ENCODE results near the gene OSCP1. TPM values are rescaled to one million over a fixed set of nuclear protein-coding genes. Genes with fewer than 3 reads are reported as not detected.
A peak's percentile ranks its signal among the peaks of the same experiment; 100 is the strongest.

The OSCP1 gene
- total and polyA plus RNA-seq, 12 donors: 2.1 to 9.6 (median 7.7) TPM

- Histone ChIP-seq H3K4me3 (no peak overlapping the region), H3K9me3 (no peaks in the 10 kb centered on the region), H3K27me3 (no peaks in the 10 kb centered on the region), H3K4me1 (peaks cover 8 to 86% (median 81%) of the 10 kb centered on the region in 9 donors), H3K36me3 (peaks cover 0 to 12% (median 0%) of the 10 kb centered on the region in 9 donors), H3K27ac (peak overlapping the region in 7 of 10 donors; percentile 7 to 40 (median 27))
- ATAC-seq: no peak
- TF ChIP-seq CTCF (IDR thresholded peaks at IDR 0.05): no peak
- intact Hi-C loops (cut with DNase I): loop anchor here in 2 of 10 donors (10.0 kb wide), 2 partner anchors 158 to 238 kb away; partner anchors contain the start of genes THRAP3 (in 1 of the 2) and TRAPPC3 (in 1 of the 2)
- DNase-seq: no peak
- WGBS, 2 donors: 97% methylated on average over 4 of the region's 4 CpGs
Measured at GRCh38 chr1:36382669-36383068, 67.6 kb downstream of the OSCP1 start.

DNA sequence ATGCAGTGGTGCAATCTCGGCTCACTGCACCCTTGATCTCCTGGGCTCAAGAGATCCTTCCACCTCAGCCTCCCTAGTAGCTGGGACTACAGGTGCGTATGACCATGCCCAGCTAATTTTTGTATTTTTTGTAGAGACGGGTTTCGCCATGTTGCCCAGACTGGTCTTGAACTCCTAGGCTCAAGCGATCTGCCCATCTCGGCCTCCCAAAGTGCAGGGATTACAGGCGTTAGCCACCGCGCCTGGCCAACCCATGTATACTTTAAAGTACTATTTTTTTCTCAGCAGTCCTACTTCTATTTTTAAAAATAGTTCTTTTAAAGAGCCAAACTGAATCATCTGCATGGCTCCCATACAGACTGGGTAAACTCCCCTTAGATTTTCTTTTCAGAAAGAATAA, 68.0 kb downstream of the OSCP1 start:
- Histone ChIP-seq H3K27ac (peak overlapping the region in 2 of 10 donors; percentile 0 to 7), H3K4me3 (no peak overlapping the region), H3K4me1 (peaks cover 7 to 86% (median 79%) of the 10 kb centered on the region in 9 donors), H3K27me3 (no peaks in the 10 kb centered on the region), H3K9me3 (no peaks in the 10 kb centered on the region), H3K36me3 (peaks cover 0 to 12% (median 0%) of the 10 kb centered on the region in 9 donors)
- DNase-seq (no peak), ATAC-seq (no peak)
- no peak for TF ChIP-seq CTCF (IDR thresholded peaks at IDR 0.05)
- intact Hi-C loops (cut with DNase I): loop anchor here in 2 of 10 donors (10.0 kb wide), 2 partner anchors 157 to 237 kb away; partner anchors contain the start of genes THRAP3 (in 1 of the 2) and TRAPPC3 (in 1 of the 2)
- WGBS, 2 donors: 85 to 88% methylated on average over 9 of the region's 9 CpGs

- intact Hi-C loops (cut with DNase I): loop anchor here in 2 of 10 donors (10.0 kb wide), 2 partner anchors 157 to 237 kb away; partner anchors contain the start of genes THRAP3 (in 1 of the 2) and TRAPPC3 (in 1 of the 2)
Measured at GRCh38 chr1:36381405-36381804, 68.8 kb downstream of the OSCP1 start.

GRCh38 chr1:36380782-36381181, 69.5 kb downstream of the OSCP1 start:
- peak overlapping the region in 3 of 10 donors; percentile 13 to 25 (median 21) for H3K27ac ChIP-seq
- H3K9me3 ChIP-seq: no peaks in the 10 kb centered on the region
- intact Hi-C loops (cut with DNase I): loop anchor here in 2 of 10 donors (10.0 kb wide), 2 partner anchors 156 to 236 kb away; partner anchors contain the start of genes THRAP3 (in 1 of the 2) and TRAPPC3 (in 1 of the 2)
- H3K36me3 ChIP-seq: peaks cover 0 to 12% (median 0%) of the 10 kb centered on the region in 9 donors
- DNase-seq: no peak
- TF ChIP-seq CTCF (IDR thresholded peaks at IDR 0.05): no peak
- no peaks in the 10 kb centered on the region for H3K27me3 ChIP-seq
- H3K4me1 ChIP-seq: peaks cover 10 to 90% (median 81%) of the 10 kb centered on the region in 9 donors
- no peak for ATAC-seq
- no peak overlapping the region for H3K4me3 ChIP-seq
- WGBS, 2 donors: 66 to 70% methylated on average over 3 of the region's 3 CpGs

More at GRCh38 chr1:36381405-36381804, 68.8 kb downstream of the OSCP1 start:
- Histone ChIP-seq H3K36me3 (peaks cover 0 to 12% (median 0%) of the 10 kb centered on the region in 9 donors), H3K27me3 (no peaks in the 10 kb centered on the region), H3K4me3 (no peak overlapping the region), H3K9me3 (no peaks in the 10 kb centered on the region), H3K4me1 (peaks cover 7 to 86% (median 78%) of the 10 kb centered on the region in 9 donors), H3K27ac (peak overlapping the region in 3 of 10 donors; percentile 7 to 25 (median 13))
- TF ChIP-seq CTCF (IDR thresholded peaks at IDR 0.05): no peak
- no peak for DNase-seq
- ATAC-seq: no peak
- WGBS, 2 donors: 93 to 95% methylated on average over 5 of the region's 5 CpGs
